ENCODE results near the gene CTNND2. TPM values are rescaled to one million over a fixed set of nuclear protein-coding genes. Genes with fewer than 3 reads are reported as not detected.
"Not testable (repeated sequence)": the region's sequence is repeated elsewhere in the genome, so short reads cannot be mapped to it uniquely, and the experiment has no call there.

Gene CTNND2
- total RNA-seq, 1 experiment from 2014 or later: not detected

DNA sequence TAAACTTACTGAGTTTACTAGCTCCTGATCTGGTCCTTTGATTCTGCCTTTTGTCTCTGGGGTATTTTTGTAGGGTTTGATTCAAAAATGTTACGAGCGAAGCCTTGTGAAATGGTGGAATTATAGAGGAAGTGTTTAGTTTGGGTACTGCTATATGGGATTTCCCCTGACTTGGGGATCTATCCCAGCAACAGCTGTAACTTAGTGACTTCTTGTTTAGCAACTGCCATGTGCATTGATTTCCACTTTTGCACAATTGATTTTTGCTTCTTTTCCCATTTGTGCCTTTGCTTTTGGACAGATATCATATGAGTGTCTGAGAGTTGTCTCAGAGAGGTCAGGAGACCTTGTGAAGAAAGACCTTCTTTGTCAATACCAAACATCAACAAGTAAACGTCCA, 894.7 kb downstream of the CTNND2 start:
- Histone ChIP-seq H3K27me3 (replicated peaks) (peaks cover 9% of the 10 kb centered on the region), H3K27ac (no peak overlapping the region)
- no peak for DNase-seq (ENCODE audit: low read depth in 1 of 2, low spot score in 2 of 2)

DNA sequence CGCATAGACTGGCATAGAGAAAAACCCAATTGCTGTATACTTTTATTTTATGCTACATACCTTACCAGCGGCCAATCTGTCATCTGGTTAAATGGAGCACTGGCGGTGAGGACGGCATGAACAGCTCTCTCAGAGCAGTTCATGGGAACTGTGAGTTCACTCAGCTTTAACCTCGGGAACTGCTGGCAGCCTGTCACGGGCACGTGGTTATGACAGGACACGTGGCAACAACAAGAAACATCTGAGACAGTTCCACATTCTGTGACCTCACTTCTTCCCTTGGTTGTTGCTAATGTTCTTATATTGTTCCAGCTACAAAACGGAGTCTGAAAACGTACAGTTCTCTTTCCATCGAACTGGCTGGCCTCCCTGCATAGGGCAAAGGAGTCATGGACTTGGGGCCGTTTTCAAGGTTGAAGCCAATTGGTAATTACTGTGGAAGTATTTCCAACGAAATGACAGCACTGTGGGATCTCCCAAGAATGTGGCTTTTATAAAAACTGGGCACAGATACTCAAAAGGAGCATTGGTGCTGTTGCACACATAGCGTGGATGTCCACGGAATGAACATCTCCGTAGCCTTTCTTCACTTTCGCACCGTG, 896.9 kb downstream of the CTNND2 start:
- no peak overlapping the region for H3K27ac ChIP-seq
- H3K27me3 ChIP-seq (replicated peaks): peaks cover 12% of the 10 kb centered on the region; the same call in 1 of the 2 replicates
- H3K36me3 ChIP-seq: no peaks in the 10 kb centered on the region
- H3K4me3 ChIP-seq: no peak overlapping the region
- H3K9me3 ChIP-seq (replicated peaks): no peaks in the 10 kb centered on the region
- H3K4me1 ChIP-seq (replicated peaks): peaks cover 9% of the 10 kb centered on the region
- peak; percentile 12 to 35 for DNase-seq (ENCODE audit: low read depth in 1 of 2, low spot score in 2 of 2)

More for the DNA sequence above, 894.7 kb downstream of the CTNND2 start:
- Histone ChIP-seq H3K4me1 (replicated peaks) (peaks cover 9% of the 10 kb centered on the region), H3K36me3 (no peaks in the 10 kb centered on the region), H3K4me3 (no peak overlapping the region), H3K9me3 (replicated peaks) (no peaks in the 10 kb centered on the region)

DNA sequence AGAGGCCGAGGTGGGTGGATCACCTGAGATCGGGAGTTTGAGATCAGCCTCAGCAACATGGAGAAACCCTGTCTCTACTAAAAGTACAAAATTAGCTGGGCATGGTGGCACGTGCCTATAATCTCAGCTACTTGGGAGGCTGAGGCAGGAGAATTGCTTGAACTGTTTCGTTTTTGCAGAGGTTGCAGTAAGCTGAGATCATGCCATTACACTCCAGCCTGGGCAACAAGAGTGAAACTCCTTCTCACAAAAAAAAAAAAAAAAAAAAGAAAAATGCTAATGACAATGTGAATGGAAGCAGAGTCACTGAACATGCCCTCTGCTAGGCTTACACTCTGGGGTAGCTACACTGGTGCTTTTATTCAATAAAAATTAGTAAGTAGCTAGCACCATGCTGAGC, 899.7 kb downstream of the CTNND2 start:
- H3K4me1 ChIP-seq (replicated peaks); H3K9me3 ChIP-seq (replicated peaks); H3K4me3 ChIP-seq; DNase-seq (ENCODE audit: low read depth in 1 of 2, low spot score in 2 of 2); H3K36me3 ChIP-seq; H3K27ac ChIP-seq: not testable (repeated sequence)
- H3K27me3 ChIP-seq (replicated peaks): peaks cover 18% of the 10 kb centered on the region; the same call in 1 of the 2 replicates

DNA sequence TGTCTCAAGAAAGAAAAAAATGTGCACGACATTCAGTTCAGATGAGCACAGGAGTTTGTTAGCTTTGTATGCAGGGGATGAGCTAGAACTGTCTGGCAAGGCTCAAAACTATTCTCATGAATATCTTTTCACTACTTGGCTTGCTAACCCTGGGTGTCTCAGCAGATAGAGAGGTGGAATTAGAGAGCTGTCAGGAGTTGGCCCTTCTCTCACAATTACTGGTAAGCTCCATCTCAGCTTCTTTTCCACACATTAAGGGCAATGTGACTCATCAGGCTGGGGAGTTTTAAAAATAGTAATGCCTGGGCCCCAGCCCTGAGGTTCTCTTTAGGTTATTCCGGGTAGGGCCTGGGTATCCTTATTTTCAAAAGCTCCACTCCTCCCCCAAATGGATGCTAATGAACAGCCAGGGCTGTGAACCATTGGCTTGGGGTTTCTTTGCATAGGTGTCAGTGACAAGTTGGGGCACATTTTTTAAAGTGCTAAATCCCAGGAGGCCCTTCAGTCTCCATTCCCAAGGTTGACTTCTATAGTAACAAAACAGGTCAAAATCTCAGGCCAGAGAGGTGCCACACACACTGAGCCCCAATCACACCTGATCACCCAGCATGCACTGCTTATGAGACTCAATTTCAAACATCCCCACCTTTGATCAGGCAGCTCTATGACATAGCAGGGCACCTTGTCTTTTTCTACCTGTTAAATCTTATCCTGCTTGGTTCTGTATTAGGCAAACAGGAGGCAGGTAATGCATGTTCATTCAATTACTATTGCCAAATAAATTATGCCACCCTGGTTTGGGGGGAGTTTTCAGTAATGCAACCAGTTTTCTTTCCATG, 903.5 kb downstream of the CTNND2 start:
- Histone ChIP-seq H3K4me1 (replicated peaks) (no peaks in the 10 kb centered on the region), H3K36me3 (no peaks in the 10 kb centered on the region), H3K9me3 (replicated peaks) (no peaks in the 10 kb centered on the region), H3K27ac (no peak overlapping the region), H3K4me3 (no peak overlapping the region), H3K27me3 (replicated peaks) (peaks cover 24% of the 10 kb centered on the region; the same call in 1 of the 2 replicates)
- no peak for DNase-seq (ENCODE audit: low read depth in 1 of 2, low spot score in 2 of 2)

DNA sequence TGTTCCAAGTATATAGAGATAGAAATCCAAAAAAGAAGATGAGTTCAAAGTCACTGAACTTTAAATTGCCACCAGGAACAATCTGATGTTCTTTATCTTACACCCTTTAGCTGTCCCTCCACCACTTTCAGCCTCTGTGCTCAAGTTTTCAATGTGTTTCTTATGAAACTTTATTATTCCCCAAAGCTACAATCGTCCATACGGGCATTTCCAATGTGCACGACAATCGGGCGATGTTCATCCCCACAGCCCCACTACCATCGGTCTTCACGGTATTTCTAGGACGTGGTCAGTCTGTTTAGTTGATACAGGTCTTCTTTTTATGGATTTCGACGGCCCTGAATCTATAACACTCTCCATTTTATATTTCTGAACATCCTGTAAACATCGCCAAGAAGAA, 904.5 kb downstream of the CTNND2 start:
- Histone ChIP-seq H3K36me3 (no peaks in the 10 kb centered on the region), H3K27ac (no peak overlapping the region), H3K9me3 (replicated peaks) (no peaks in the 10 kb centered on the region), H3K27me3 (replicated peaks) (peaks cover 34% of the 10 kb centered on the region; the same call in 1 of the 2 replicates), H3K4me3 (no peak overlapping the region), H3K4me1 (replicated peaks) (no peaks in the 10 kb centered on the region)
- DNase-seq (ENCODE audit: low read depth in 1 of 2, low spot score in 2 of 2): no peak

DNA sequence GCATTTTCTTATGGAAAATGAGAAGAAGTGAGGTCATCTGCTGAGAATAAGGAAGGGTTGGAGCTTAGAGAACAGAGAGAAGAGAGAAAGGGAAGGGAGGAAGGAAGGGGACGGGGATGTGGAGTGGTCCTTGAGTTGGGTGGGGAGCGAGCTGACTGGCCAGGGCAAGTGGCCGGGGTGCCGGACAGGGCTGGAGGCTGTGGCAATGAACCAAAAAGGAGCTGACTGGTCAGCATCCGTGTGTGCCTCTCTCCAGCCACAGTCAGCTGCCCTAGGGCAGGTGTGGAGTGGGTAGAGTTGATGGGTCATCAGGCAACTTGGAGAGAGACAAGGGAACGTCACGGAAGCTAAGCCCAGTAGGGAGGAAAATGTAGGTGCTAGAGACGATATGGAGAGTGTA, 908.4 kb downstream of the CTNND2 start:
- Histone ChIP-seq H3K4me1 (replicated peaks) (no peaks in the 10 kb centered on the region), H3K36me3 (no peaks in the 10 kb centered on the region), H3K27ac (no peak overlapping the region), H3K4me3 (no peak overlapping the region), H3K9me3 (replicated peaks) (no peaks in the 10 kb centered on the region), H3K27me3 (replicated peaks) (peaks cover 23% of the 10 kb centered on the region; the same call in 1 of the 2 replicates)
- DNase-seq (ENCODE audit: low read depth in 1 of 2, low spot score in 2 of 2): no peak

DNA sequence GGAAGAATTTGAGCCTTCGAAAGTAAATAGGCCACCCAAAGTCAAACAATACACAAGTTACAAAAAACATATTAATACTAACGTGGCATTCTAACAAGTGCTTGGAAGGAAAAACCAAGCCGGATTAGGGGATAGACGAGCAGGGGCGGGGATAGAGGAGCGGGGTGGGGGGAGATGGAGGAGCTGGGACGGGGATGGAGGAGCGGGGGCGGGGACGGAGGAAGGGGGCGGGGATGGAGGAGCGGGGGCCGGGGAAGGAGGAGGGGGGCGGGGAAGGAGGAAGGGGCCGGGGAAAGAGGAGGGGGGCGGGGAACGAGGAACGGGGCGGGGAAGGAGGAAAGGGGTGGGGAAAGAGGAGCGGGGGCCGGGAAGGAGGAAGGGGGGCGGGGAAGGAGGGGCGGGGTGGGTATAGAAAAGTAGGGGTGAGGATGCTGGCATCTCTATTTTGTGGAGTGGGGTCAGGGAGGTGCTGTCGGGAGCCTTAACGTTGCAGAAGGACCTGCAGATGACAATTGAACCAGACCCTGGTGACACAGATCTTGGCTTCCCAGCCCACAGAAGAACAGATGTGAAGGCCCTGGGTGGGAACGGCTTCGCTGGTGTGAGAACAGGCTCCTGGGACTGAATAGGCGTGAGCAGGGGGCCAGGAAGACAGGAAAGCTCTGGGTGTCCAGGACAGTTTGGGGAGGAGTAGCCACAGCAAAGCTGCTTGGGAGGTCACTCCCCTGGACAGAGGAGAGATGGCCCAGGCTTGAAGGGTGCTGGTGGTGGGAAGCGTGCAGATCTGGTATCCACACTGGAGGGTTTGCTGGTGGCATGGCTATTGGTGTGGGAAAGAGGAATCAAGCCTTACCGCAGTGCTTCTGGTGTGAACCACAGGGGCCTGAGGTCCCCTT, 909.9 kb downstream of the CTNND2 start:
- Histone ChIP-seq H3K4me3 (no peak overlapping the region), H3K36me3 (no peaks in the 10 kb centered on the region), H3K27ac (no peak overlapping the region), H3K9me3 (replicated peaks) (no peaks in the 10 kb centered on the region), H3K4me1 (replicated peaks) (no peaks in the 10 kb centered on the region), H3K27me3 (replicated peaks) (peaks cover 16% of the 10 kb centered on the region; the same call in 1 of the 2 replicates)
- no peak for DNase-seq (ENCODE audit: low read depth in 1 of 2, low spot score in 2 of 2)

DNA sequence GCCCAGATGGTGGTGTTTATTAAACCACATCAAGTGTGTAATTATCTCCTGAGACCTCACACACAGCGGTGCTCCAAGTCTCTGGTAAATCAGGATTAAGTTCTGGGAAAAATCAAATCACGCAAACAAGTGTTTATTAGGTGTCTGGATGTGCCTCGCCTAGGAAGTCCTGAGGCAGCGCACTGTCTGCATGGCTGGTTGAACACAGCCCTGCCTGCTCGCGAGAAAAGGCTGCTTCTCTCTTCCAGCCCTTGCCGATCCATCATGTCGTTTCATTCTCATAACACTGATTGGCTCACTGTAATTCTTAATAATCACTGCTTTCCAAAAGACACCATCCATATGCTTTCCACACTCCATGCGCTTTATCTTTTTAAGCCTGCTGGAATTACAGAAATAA, 913.6 kb downstream of the CTNND2 start:
- no peaks in the 10 kb centered on the region for H3K36me3 ChIP-seq
- H3K9me3 ChIP-seq (replicated peaks): no peaks in the 10 kb centered on the region
- no peak overlapping the region for H3K4me3 ChIP-seq
- no peak for DNase-seq (ENCODE audit: low read depth in 1 of 2, low spot score in 2 of 2)
- H3K4me1 ChIP-seq (replicated peaks): no peaks in the 10 kb centered on the region
- peaks cover 11% of the 10 kb centered on the region; the same call in 1 of the 2 replicates for H3K27me3 ChIP-seq (replicated peaks)
- no peak overlapping the region for H3K27ac ChIP-seq

DNA sequence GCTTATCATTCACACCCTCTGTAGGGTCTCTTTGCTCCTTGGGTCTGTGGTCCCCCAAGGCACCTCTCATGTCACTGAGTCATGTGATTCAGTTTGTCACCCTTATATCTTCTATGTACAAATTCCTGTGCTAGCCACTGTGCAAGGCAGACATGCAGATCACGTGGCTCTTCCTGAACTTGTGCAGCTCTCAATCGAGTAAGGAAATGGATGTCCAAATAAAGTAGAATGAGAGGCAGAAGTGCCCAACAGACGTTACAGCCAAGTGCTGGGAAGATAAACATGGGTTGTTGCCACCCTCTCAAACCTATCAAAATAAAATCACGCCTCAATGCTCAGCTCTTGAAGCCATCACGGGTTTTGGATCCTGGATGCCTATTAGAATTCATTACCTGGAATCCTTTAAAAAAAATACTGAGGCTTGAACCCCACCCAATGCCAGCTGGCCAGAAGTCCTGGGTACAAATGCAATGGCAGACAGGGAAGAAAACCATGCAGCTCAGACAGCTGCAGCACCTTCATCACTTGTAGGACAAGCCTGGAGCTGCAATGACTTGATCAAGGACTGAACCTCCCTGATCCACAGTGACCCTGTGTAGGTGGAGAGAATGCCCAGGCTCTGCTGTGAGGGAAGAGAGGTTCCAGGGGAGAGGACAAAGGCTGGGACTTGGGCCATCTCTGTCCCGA, 914.5 kb downstream of the CTNND2 start:
- H3K27me3 ChIP-seq (replicated peaks): peaks cover 2% of the 10 kb centered on the region; the same call in 1 of the 2 replicates
- no peaks in the 10 kb centered on the region for H3K4me1 ChIP-seq (replicated peaks)
- H3K36me3 ChIP-seq: no peaks in the 10 kb centered on the region
- no peak for DNase-seq (ENCODE audit: low read depth in 1 of 2, low spot score in 2 of 2)
- H3K27ac ChIP-seq: no peak overlapping the region
- no peaks in the 10 kb centered on the region for H3K9me3 ChIP-seq (replicated peaks)
- H3K4me3 ChIP-seq: no peak overlapping the region

DNA sequence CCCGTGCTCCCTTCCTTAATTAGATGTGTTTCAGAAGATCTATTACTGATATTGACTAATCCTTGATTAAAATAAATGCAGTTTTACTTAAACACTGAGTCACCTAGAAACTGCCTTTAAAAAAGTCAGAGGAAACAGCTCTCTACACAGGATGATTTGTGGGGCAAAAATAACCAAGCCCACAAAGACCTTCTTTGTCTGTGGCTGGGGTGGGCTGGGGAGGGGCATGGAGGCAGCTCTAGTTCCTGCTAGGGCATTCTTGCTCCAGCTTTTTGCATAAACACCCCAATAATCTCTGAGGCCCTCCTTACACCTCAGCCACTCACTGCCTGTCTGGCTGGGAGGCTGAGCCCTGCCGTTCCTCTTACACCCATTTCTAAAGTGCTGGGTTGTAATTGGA, 915.6 kb downstream of the CTNND2 start:
- no peak overlapping the region for H3K27ac ChIP-seq
- H3K36me3 ChIP-seq: no peaks in the 10 kb centered on the region
- no peak for DNase-seq (ENCODE audit: low read depth in 1 of 2, low spot score in 2 of 2)
- no peaks in the 10 kb centered on the region for H3K9me3 ChIP-seq (replicated peaks)
- no peak overlapping the region for H3K4me3 ChIP-seq
- no peaks in the 10 kb centered on the region for H3K4me1 ChIP-seq (replicated peaks)
- H3K27me3 ChIP-seq (replicated peaks): no peaks in the 10 kb centered on the region; the same call in 1 of the 2 replicates

DNA sequence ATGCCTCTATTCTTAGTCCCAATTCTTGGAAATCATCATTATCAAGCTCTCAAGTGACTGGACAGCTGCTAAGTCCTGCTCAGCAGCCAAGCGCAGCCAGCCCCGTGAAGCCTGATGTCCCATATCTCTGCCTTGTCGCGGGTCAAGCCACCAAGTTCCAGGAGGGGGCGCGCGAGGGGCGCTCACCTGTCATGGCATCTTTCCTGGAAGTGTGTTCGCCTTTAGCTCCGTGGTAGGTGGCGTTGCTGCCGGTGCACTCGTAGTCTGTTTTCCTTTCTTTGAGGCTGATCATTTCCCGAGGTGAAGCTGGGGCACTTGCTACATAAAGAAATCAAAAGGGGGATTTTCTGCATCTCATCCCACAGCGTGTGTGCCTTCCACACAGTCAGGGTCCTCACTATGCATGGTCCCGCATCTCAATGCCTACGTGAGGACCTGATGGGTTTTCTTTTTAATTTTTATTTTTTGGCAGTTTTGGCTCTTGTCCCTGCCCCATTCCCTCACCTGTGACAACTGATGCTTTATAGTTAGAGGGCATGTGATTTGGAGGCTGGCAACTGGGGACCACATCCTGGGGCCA, 916.2 kb downstream of the CTNND2 start:
- Histone ChIP-seq H3K4me1 (replicated peaks) (no peaks in the 10 kb centered on the region), H3K36me3 (no peaks in the 10 kb centered on the region), H3K27me3 (replicated peaks) (no peaks in the 10 kb centered on the region), H3K4me3 (no peak overlapping the region), H3K27ac (no peak overlapping the region), H3K9me3 (replicated peaks) (no peaks in the 10 kb centered on the region)
- peak; percentile 35 to 58 for DNase-seq (ENCODE audit: low read depth in 1 of 2, low spot score in 2 of 2)

DNA sequence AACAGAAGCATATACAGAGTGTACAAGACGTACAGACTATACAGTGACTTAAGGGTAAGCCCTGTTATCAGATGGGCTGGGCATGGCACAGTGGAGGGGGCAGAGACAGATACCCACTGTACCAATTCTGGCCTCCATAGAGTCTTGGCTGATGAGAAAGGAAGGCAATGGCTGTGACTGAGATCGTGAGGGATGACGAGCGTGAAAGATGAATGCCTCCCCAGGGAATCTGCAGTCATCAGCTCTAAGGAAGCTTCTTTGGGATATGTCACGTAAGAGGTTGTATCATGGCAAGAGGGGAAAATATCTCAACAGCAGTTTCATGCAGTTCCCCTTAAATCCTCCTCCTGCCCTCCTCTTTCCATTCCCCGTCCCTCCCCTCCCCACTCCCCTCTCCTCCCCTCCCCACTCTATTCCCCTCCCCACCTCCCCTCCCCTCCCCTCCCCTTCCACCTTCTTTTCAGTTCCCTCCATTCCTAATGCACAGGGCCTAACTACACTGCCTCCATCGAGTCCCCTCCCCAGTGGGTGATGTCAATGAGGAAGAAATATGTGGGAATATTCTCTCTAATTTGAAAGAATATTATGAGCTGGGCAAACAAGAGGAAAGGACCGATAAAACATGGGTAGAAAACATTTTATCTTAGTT, 916.8 kb downstream of the CTNND2 start:
- H3K4me3 ChIP-seq: no peak overlapping the region
- H3K27me3 ChIP-seq (replicated peaks): no peaks in the 10 kb centered on the region; the same call in 1 of the 2 replicates
- H3K36me3 ChIP-seq: no peaks in the 10 kb centered on the region
- H3K9me3 ChIP-seq (replicated peaks): no peaks in the 10 kb centered on the region
- DNase-seq (ENCODE audit: low read depth in 1 of 2, low spot score in 2 of 2): no peak
- H3K27ac ChIP-seq: no peak overlapping the region
- no peaks in the 10 kb centered on the region for H3K4me1 ChIP-seq (replicated peaks)

All from SJSA1 (cell line).